Suprapubic skin (tissue), 4 donors: ENCODE data around the gene ARHGAP20.

ENCODE experiments used
- CTCF ChIP-seq, 2 donors: fragments of 200-600 bp in 1 of 2; fragments of 450-650 bp in 1 of 2; sonication (generic) in 1 of 2; IDR thresholded peaks; one replicate each; pipeline ENCODE4 v1.5.1; 2016 to 2019; ENCODE audit warnings: antibody characterized with exemption in 2 of 2, mild to moderate bottlenecking in 1 of 2, moderate library complexity in 1 of 2
- POLR2A ChIP-seq, 2 donors: fragments of 450-650 bp; IDR thresholded peaks; one replicate each; pipeline ENCODE4 v1.6.1; 2017; ENCODE audit warnings: antibody characterized with exemption in 2 of 2, mild to moderate bottlenecking in 2 of 2, moderate library complexity in 2 of 2
- POLR2AphosphoS5 ChIP-seq, 3 donors: sonication (generic); formaldehyde crosslinking; IDR thresholded peaks; one replicate each; pipeline ENCODE4 v1.6.1; 2017; ENCODE audit warnings: antibody characterized with exemption in 3 of 3

GRCh38 chr11:110655967-110656366 is 56.3 kb downstream of the ARHGAP20 start:
- TF ChIP-seq POLR2A (IDR thresholded peaks at IDR 0.05) (no peak), CTCF (IDR thresholded peaks at IDR 0.05) (no peak), POLR2AphosphoS5 (IDR thresholded peaks at IDR 0.05) (no peak)
